IMR-90 (cell line): ENCODE measurements around the gene ZNF598. TPM values are rescaled to one million over a fixed set of nuclear protein-coding genes. Genes with fewer than 3 reads are reported as not detected.

Experiments
- ATAC-seq: fragments of 200-7000 bp; cut with Tn5 transposase; 2 replicates; pipeline ENCODE4 v1.9.1; 2020; ENCODE audit warnings: low read depth, mild to moderate bottlenecking, moderate library complexity
- BruUV-seq: library from RNA; stranded (reverse); fragments of 400-500 nt; replicated peaks from 2 replicates; lab custom pipeline; 2021; lab: Mats Ljungman, UMichigan
- CTCF ChIA-PET: fragments of 300-600 bp; formaldehyde crosslinking; extraction: SDS; loops from one replicate; lab custom pipeline; 2021; ENCODE audit warnings: antibody characterized with exemption; lab: Yijun Ruan, JAX
- POLR2A ChIA-PET: fragments of 300-600 bp; sonication (Branson Sonifier 250); formaldehyde crosslinking; loops from one replicate; lab custom pipeline; 2022; ENCODE audit warnings: antibody characterized with exemption; ENCODE audit not compliant: unreplicated experiment; lab: Charles Lee
- DNase-seq: peaks from one replicate; pipeline ENCODE4 v3.0.0; 2013
- H2AFZ ChIP-seq: replicated peaks from 2 replicates; pipeline ENCODE3; 2013; ENCODE audit warnings: low read length, mild to moderate bottlenecking; ENCODE audit not compliant: poor library complexity
- H2AK5ac ChIP-seq: 2 replicates; pipeline ENCODE4 v1.6.1; 2013; ENCODE audit warnings: low read depth, low read length, inconsistent platforms
- H2AK9ac ChIP-seq: replicated peaks from 2 replicates; pipeline ENCODE3; 2013; ENCODE audit warnings: mild to moderate bottlenecking, low read depth, low read length, moderate library complexity; ENCODE audit not compliant: poor library complexity
- H2BK120ac ChIP-seq: 2 replicates; pipeline ENCODE4 v1.6.1; 2013; ENCODE audit warnings: low read depth, low read length, inconsistent platforms
- H2BK15ac ChIP-seq: 3 replicates; pipeline ENCODE4 v1.6.1; 2013; ENCODE audit warnings: low read depth, low read length, inconsistent platforms
- H2BK20ac ChIP-seq: 2 replicates; pipeline ENCODE4 v1.6.1; 2013; ENCODE audit warnings: low read depth, mild to moderate bottlenecking, inconsistent platforms, low read length, moderate library complexity
- H2BK5ac ChIP-seq: 2 replicates; pipeline ENCODE4 v1.6.1; 2013; ENCODE audit warnings: mild to moderate bottlenecking, low read depth, low read length, inconsistent platforms; ENCODE audit not compliant: poor library complexity, severe bottlenecking
- H3K14ac ChIP-seq: replicated peaks from 2 replicates; pipeline ENCODE4 v1.6.1; 2013; ENCODE audit warnings: low read depth, low read length, inconsistent platforms
- H3K18ac ChIP-seq: 2 replicates; pipeline ENCODE4 v1.6.1; 2013; ENCODE audit warnings: low read depth, low read length, control low read depth
- H3K23ac ChIP-seq: 2 replicates; pipeline ENCODE4 v1.6.1; 2013; ENCODE audit warnings: low read depth, low read length, inconsistent platforms
- H3K27ac ChIP-seq: 2 replicates; pipeline ENCODE4 v1.5.1; 2013; ENCODE audit warnings: mild to moderate bottlenecking, control low read depth, low read length; ENCODE audit not compliant: insufficient read depth
- H3K27me3 ChIP-seq: 2 replicates; pipeline ENCODE4 v1.6.1; 2013; ENCODE audit warnings: low read length; ENCODE audit not compliant: control insufficient read depth, insufficient read depth
- H3K36me3 ChIP-seq: 2 replicates; pipeline ENCODE4 v1.6.1; 2013; ENCODE audit warnings: low read length, mixed read lengths; ENCODE audit not compliant: control insufficient read depth, insufficient read depth
- H3K4ac ChIP-seq: 2 replicates; pipeline ENCODE4 v1.6.1; 2013; ENCODE audit warnings: low read depth, low read length, inconsistent platforms
- H3K4me1 ChIP-seq: 2 replicates; pipeline ENCODE4 v1.6.1; 2013; ENCODE audit warnings: low read length, mixed read lengths; ENCODE audit not compliant: control insufficient read depth, insufficient read depth
- H3K4me2 ChIP-seq: 2 replicates; pipeline ENCODE4 v1.6.1; 2013; ENCODE audit warnings: low read depth, mild to moderate bottlenecking, control low read depth, low read length, moderate library complexity
- H3K4me3 ChIP-seq: 2 replicates; pipeline ENCODE4 v1.5.1; 2013; ENCODE audit warnings: low read depth, mild to moderate bottlenecking, control low read depth, low read length, moderate library complexity; ENCODE audit not compliant: insufficient read depth
- H3K56ac ChIP-seq: 2 replicates; pipeline ENCODE4 v1.6.1; 2013; ENCODE audit warnings: low read length, inconsistent platforms; ENCODE audit not compliant: insufficient read depth; ENCODE audit errors: extremely low read depth
- H3K79me1 ChIP-seq, 2 experiments: 2 replicates each; pipeline ENCODE4 v1.6.1; 2013; ENCODE audit warnings: low read length in 2 of 2, inconsistent platforms in 1 of 2, low read depth in 1 of 2
- H3K9ac ChIP-seq: 2 replicates; pipeline ENCODE4 v1.6.1; 2013; ENCODE audit warnings: low read depth, low read length, control low read depth
- H3K9me1 ChIP-seq: 2 replicates; pipeline ENCODE4 v1.6.1; 2013; ENCODE audit warnings: low read length, inconsistent platforms; ENCODE audit not compliant: insufficient read depth
- H3K9me3 ChIP-seq: 2 replicates; pipeline ENCODE4 v1.6.1; 2013; ENCODE audit warnings: low read length; ENCODE audit not compliant: control insufficient read depth, insufficient read depth
- H4K20me1 ChIP-seq: 2 replicates; pipeline ENCODE4 v1.6.1; 2013; ENCODE audit warnings: low read length, inconsistent platforms; ENCODE audit not compliant: insufficient read depth
- H4K5ac ChIP-seq: 2 replicates; pipeline ENCODE4 v1.6.1; 2013; ENCODE audit warnings: mild to moderate bottlenecking, low read depth, low read length, control low read depth
- H4K8ac ChIP-seq, 2 experiments: 2 replicates each; pipeline ENCODE4 v1.6.1; 2013; ENCODE audit warnings: low read depth in 2 of 2, low read length in 2 of 2, control low read depth in 1 of 2, inconsistent platforms in 1 of 2
- H4K91ac ChIP-seq: 2 replicates; pipeline ENCODE4 v1.6.1; 2013; ENCODE audit warnings: low read depth, low read length, inconsistent platforms; ENCODE audit not compliant: insufficient read depth
- CEBPB ChIP-seq: IDR thresholded peaks from 2 replicates; pipeline ENCODE4 v1.6.1; 2012; ENCODE audit warnings: low read depth, low read length, improper control_type of control experiment
- CHD1 ChIP-seq: IDR thresholded peaks from 2 replicates; pipeline ENCODE4 v1.6.1; 2012; ENCODE audit warnings: low read depth, low read length, improper control_type of control experiment
- CTCF ChIP-seq: conservative IDR thresholded peaks from 2 replicates; pipeline ENCODE4 v1.5.1; 2012; ENCODE audit warnings: mild to moderate bottlenecking, low read depth, low read length, improper control_type of control experiment
- FOS ChIP-seq: fragments of 150-350 bp; IDR thresholded peaks from 2 replicates; pipeline ENCODE4 v1.6.1; 2016; ENCODE audit warnings: low read depth, low read length
- MAFK ChIP-seq: IDR thresholded peaks from 2 replicates; pipeline ENCODE4 v1.6.1; 2012; ENCODE audit warnings: low read depth, low read length, improper control_type of control experiment
- MAZ ChIP-seq: IDR thresholded peaks from 2 replicates; pipeline ENCODE4 v1.6.1; 2012; ENCODE audit warnings: low read depth, mild to moderate bottlenecking, low read length, improper control_type of control experiment, moderate library complexity, borderline replicate concordance
- MXI1 ChIP-seq: IDR thresholded peaks from 2 replicates; pipeline ENCODE4 v1.6.1; 2012; ENCODE audit warnings: low read depth, mild to moderate bottlenecking, low read length, moderate library complexity, borderline replicate concordance
- NFE2L2 ChIP-seq: fragments of 150-350 bp; IDR thresholded peaks from 2 replicates; pipeline ENCODE4 v1.6.1; 2016; ENCODE audit warnings: low read depth, mild to moderate bottlenecking, low read length
- POLR2A ChIP-seq: IDR thresholded peaks from 2 replicates; pipeline ENCODE4 v1.6.1; 2012; ENCODE audit warnings: mild to moderate bottlenecking, low read depth, low read length
- RAD21 ChIP-seq: IDR thresholded peaks from 2 replicates; pipeline ENCODE4 v1.6.1; 2012; ENCODE audit warnings: low read length, improper control_type of control experiment
- RCOR1 ChIP-seq: IDR thresholded peaks from 2 replicates; pipeline ENCODE4 v1.6.1; 2012; ENCODE audit warnings: mild to moderate bottlenecking, low read length, improper control_type of control experiment; ENCODE audit not compliant: insufficient replicate concordance
- SMC3 ChIP-seq: fragments of 150-350 bp; IDR thresholded peaks from 2 replicates; pipeline ENCODE4 v1.6.1; 2016; ENCODE audit warnings: low read depth, mild to moderate bottlenecking, antibody characterized with exemption, low read length, moderate library complexity
- USF2 ChIP-seq: fragments of 150-350 bp; IDR thresholded peaks from 2 replicates; pipeline ENCODE4 v1.6.1; 2017; ENCODE audit warnings: mild to moderate bottlenecking, antibody characterized with exemption, low read length, low read depth
- WGBS, 2 experiments: methylation state at CpG; one replicate each; pipeline versions ENCODE4 v1.1.5 to v1.1.7; 2013; ENCODE audit warnings: missing lambda C conversion rate in 2 of 2; ENCODE audit not compliant: insufficient read length in 1 of 2; ENCODE audit errors: extremely low coverage in 2 of 2; 5-methylcytosine and 5-hydroxymethylcytosine counted together
- dilution Hi-C: fragments of 300-500 bp; cut with HindIII; formaldehyde crosslinking; loops from one replicate; pipeline ENCODE4 v1.14.3; 2018; ENCODE audit warnings: low sequenced_read_pairs; ENCODE audit not compliant: unreplicated experiment
- in situ Hi-C: fragments of 300-500 bp; cut with MboI; formaldehyde crosslinking; loops from 3 replicates; pipeline ENCODE4 v1.14.3; 2019; ENCODE audit warnings: low sequenced_read_pairs, inconsistent platforms, mixed read lengths
- intact Hi-C: fragments of 100-400 bp; cut with micrococcal nuclease; formaldehyde crosslinking; loops from 2 replicates; pipeline ENCODE4 v1.10.0; 2022
- polyA plus RNA-seq, 3 experiments: library from polyadenylated mRNA; depleted of rRNA; stranded (reverse); fragments of >200 nt; gene quantifications; 2 replicates each; pipeline ENCODE4 v1.2.3, GENCODE V29; 2012; ENCODE audit warnings: low replicate concordance in 1 of 3
- total RNA-seq: library from RNA; depleted of rRNA; stranded (reverse); fragments of >200 nt; gene quantifications from 2 replicates; pipeline ENCODE4 v1.2.3, GENCODE V29; 2012
- TF ChIP-seq, protein P1 (sequence below): fragments of 150-350 bp; IDR thresholded peaks from 2 replicates; pipeline ENCODE4 v1.6.1; 2016; ENCODE audit warnings: low read depth, mild to moderate bottlenecking, low read length, moderate library complexity, borderline replicate concordance

The ZNF598 gene
- total and polyA plus RNA-seq, 2 of the 4 experiments (the other 2 are of a cell fraction) = 3.4 to 36.4 TPM

GRCh38 chr16:2019921-2020831 lies 10.6 kb upstream of the ZNF598 start:
- no peak overlapping the region for H3K27ac ChIP-seq
- H4K91ac ChIP-seq = no peak overlapping the region
- ChIA-PET POLR2A (no interaction called here), CTCF (interaction anchor here (0.6 kb wide), 1 partner anchor 879 kb away, joined by 4 read pairs; no protein-coding TSS in a partner anchor)
- no peak overlapping the region for H3K14ac ChIP-seq
- BruUV-seq = no TSS peak
- no peaks in the 10 kb centered on the region for H3K36me3 ChIP-seq
- no peaks in the 10 kb centered on the region for H3K9me3 ChIP-seq
- no peak overlapping the region for H4K8ac ChIP-seq
- no peak overlapping the region for H3K23ac ChIP-seq
- H3K4me2 ChIP-seq = no peak overlapping the region; the same call in 1 of the 2 replicates
- H3K4me3 ChIP-seq = no peak overlapping the region
- no peak overlapping the region for H2BK5ac ChIP-seq
- H2BK15ac ChIP-seq = no peak overlapping the region
- no peaks in the 10 kb centered on the region for H4K20me1 ChIP-seq
- ATAC-seq (no peak), DNase-seq (no peak)
- in situ Hi-C loops (loop anchor here (5.0 kb wide), 1 partner anchor 122 kb away; no protein-coding TSS in a partner anchor), intact Hi-C loops (no loop called here), dilution Hi-C loops (no loop called here)
- H3K27me3 ChIP-seq = peaks cover 18% of the 10 kb centered on the region; the same call in 1 of the 2 replicates
- no peaks in the 10 kb centered on the region; a peak in 1 of 4 replicates for H3K79me1 ChIP-seq
- H3K4ac ChIP-seq = no peak overlapping the region
- no peak overlapping the region for H3K18ac ChIP-seq
- H2AK5ac ChIP-seq = no peak overlapping the region
- peak overlapping the region; percentile 67 for H2AFZ ChIP-seq
- H4K5ac ChIP-seq = no peak overlapping the region
- H2BK120ac ChIP-seq = no peak overlapping the region
- peaks cover 7% of the 10 kb centered on the region; the same call in 1 of the 2 replicates for H3K4me1 ChIP-seq
- H2AK9ac ChIP-seq = peak overlapping the region; percentile 78
- H3K56ac ChIP-seq = no peak overlapping the region
- H3K9ac ChIP-seq = no peak overlapping the region
- H2BK20ac ChIP-seq = no peak overlapping the region
- peaks cover 6% of the 10 kb centered on the region for H3K9me1 ChIP-seq
- 10% methylated on average over 49 of the region's 96 CpGs; no CpG with 5 or more reads in 1 of the 2 experiments for WGBS, 2 experiments
- TF ChIP-seq CTCF = no peak
- no peak for TF ChIP-seq POLR2A
- TF ChIP-seq CHD1 = no peak
- TF ChIP-seq, protein P1, sequence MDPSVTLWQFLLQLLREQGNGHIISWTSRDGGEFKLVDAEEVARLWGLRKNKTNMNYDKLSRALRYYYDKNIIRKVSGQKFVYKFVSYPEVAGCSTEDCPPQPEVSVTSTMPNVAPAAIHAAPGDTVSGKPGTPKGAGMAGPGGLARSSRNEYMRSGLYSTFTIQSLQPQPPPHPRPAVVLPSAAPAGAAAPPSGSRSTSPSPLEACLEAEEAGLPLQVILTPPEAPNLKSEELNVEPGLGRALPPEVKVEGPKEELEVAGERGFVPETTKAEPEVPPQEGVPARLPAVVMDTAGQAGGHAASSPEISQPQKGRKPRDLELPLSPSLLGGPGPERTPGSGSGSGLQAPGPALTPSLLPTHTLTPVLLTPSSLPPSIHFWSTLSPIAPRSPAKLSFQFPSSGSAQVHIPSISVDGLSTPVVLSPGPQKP = no peak
- no peak for TF ChIP-seq USF2
- TF ChIP-seq MAFK = no peak
- no peak for TF ChIP-seq MAZ
- no peak for TF ChIP-seq FOS
- no peak for TF ChIP-seq RCOR1
- TF ChIP-seq MXI1 = no peak
- no peak for TF ChIP-seq RAD21
- no peak for TF ChIP-seq NFE2L2
- no peak for TF ChIP-seq CEBPB
- TF ChIP-seq SMC3 = no peak
